ENCODE measurements around the gene APOA5. TPM values are rescaled to one million over a fixed set of nuclear protein-coding genes. Genes with fewer than 3 reads are reported as not detected.

Gene APOA5
- total and polyA plus RNA-seq, 2 of the 13 experiments (the other 11 are each of a cell fraction or from before 2014, with no cell fraction given) = 44.0 to 49.1 TPM

- TF ChIP-seq RNF219 (CRISPR knock-in tag; IDR thresholded peaks at IDR 0.05) = no peak
- no peak for TF ChIP-seq HOXA9 (CRISPR knock-in tag; IDR thresholded peaks at IDR 0.05; ENCODE audit: borderline replicate concordance)
- no peak for TF ChIP-seq ZNF234 (CRISPR knock-in tag; conservative IDR thresholded peaks at IDR 0.05)
- TF ChIP-seq ZNF367 (CRISPR knock-in tag; IDR thresholded peaks at IDR 0.05; ENCODE audit: borderline replicate concordance) = 0 out of 2 replicates have a peak, but pooled peaks have one; percentile 44
- TF ChIP-seq ELF1 (CRISPR knock-in tag; IDR thresholded peaks at IDR 0.05) = 0 out of 2 replicates have a peak, but pooled peaks have one; percentile 21
- peak; percentile 54; the same call in 1 of the 2 replicates for TF ChIP-seq ARNTL (CRISPR knock-in tag; IDR thresholded peaks at IDR 0.05)
- no peak for TF ChIP-seq ZNF792 (CRISPR knock-in tag; IDR thresholded peaks at IDR 0.05)
- TF ChIP-seq SIN3A (IDR thresholded peaks at IDR 0.05; ENCODE audit: borderline replicate concordance, low read depth, low read length) = 0 out of 2 replicates have a peak, but pooled peaks have one; percentile 40
- no peak for TF ChIP-seq MTF1 (CRISPR knock-in tag; IDR thresholded peaks at IDR 0.05)
- no peak for TF ChIP-seq MAZ (IDR thresholded peaks at IDR 0.05; ENCODE audit: borderline replicate concordance, low read depth, low read length)
- TF ChIP-seq MAZ (CRISPR knock-in tag; IDR thresholded peaks at IDR 0.05; ENCODE audit: low read depth) = peak; percentile 72; the same call in 1 of the 2 replicates
- TF ChIP-seq ZNF383 (CRISPR knock-in tag; IDR thresholded peaks at IDR 0.05; ENCODE audit: borderline replicate concordance) = no peak
- TF ChIP-seq ZNF451 (CRISPR knock-in tag; IDR thresholded peaks at IDR 0.05) = peak; percentile 37; the same call in 1 of the 2 replicates
- TF ChIP-seq ATF7 (IDR thresholded peaks at IDR 0.05) = no peak
- TF ChIP-seq ATF7 (CRISPR knock-in tag; IDR thresholded peaks at IDR 0.05) = no peak
- TF ChIP-seq ZFP36L1 (CRISPR knock-in tag; IDR thresholded peaks at IDR 0.05) = peak; percentile 54; the same call in 1 of the 2 replicates
- no peak for TF ChIP-seq MTF2 (CRISPR knock-in tag; IDR thresholded peaks at IDR 0.05; ENCODE audit: borderline replicate concordance)
- TF ChIP-seq ZMYM4 (CRISPR knock-in tag; IDR thresholded peaks at IDR 0.05) = peak; percentile 23; the same call in 1 of the 2 replicates
- TF ChIP-seq ZSCAN31 (CRISPR knock-in tag; IDR thresholded peaks at IDR 0.05; ENCODE audit: low read depth) = peak; percentile 74; the same call in 1 of the 2 replicates
- peak; percentile 42; the same call in 1 of the 2 replicates for TF ChIP-seq KLF15 (CRISPR knock-in tag; IDR thresholded peaks at IDR 0.05; ENCODE audit: borderline replicate concordance)
- TF ChIP-seq ZNF580 (CRISPR knock-in tag; IDR thresholded peaks at IDR 0.05; ENCODE audit: borderline replicate concordance, low read depth) = no peak
- TF ChIP-seq NR3C1 (CRISPR knock-in tag; IDR thresholded peaks at IDR 0.05) = no peak
- TF ChIP-seq ZNF274 (CRISPR knock-in tag; IDR thresholded peaks at IDR 0.05) = no peak; the same call in 1 of the 2 replicates
- no peak for TF ChIP-seq PPARG (CRISPR knock-in tag; conservative IDR thresholded peaks at IDR 0.05)
- 0 out of 2 replicates have a peak, but pooled peaks have one; percentile 74 for TF ChIP-seq MYPOP (CRISPR knock-in tag; IDR thresholded peaks at IDR 0.05)
- TF ChIP-seq HES4 (CRISPR knock-in tag; IDR thresholded peaks at IDR 0.05; ENCODE audit: borderline replicate concordance) = peak; percentile 55; the same call in 1 of the 2 replicates
- no peak for TF ChIP-seq PAWR (CRISPR knock-in tag; IDR thresholded peaks at IDR 0.05; ENCODE audit: borderline replicate concordance)
- no peak for TF ChIP-seq ZNF180 (CRISPR knock-in tag; IDR thresholded peaks at IDR 0.05; ENCODE audit: borderline replicate concordance, low read depth)
These were observed 44.3 kb upstream of the APOA5 start (continued) for GRCh38 chr11:116835791-116836631.

All from HepG2 (cell line).